Large intestine (tissue), 3 donors: ENCODE results near the gene EEF1A2. TPM values are rescaled to one million over a fixed set of nuclear protein-coding genes. Genes with fewer than 3 reads are reported as not detected.
"Not testable (repeated sequence)": the region's sequence is repeated elsewhere in the genome, so short reads cannot be mapped to it uniquely, and the experiment has no call there.

ENCODE experiments used
- DNase-seq, 2 donors: peaks; one replicate each; pipeline versions ENCODE4 v3.0.0 to v3.0.0-alpha.2; 2013
- H3K27ac ChIP-seq: one replicate; pipeline ENCODE4 v1.5.1; 2013; ENCODE audit warnings: low read length
- H3K27me3 ChIP-seq: 2 replicates; pipeline ENCODE4 v1.6.1; 2013; ENCODE audit warnings: low read length; ENCODE audit not compliant: control insufficient read depth, insufficient read depth
- H3K36me3 ChIP-seq: 2 replicates; pipeline ENCODE4 v1.6.1; 2013; ENCODE audit warnings: low read length; ENCODE audit not compliant: control insufficient read depth, insufficient read depth
- H3K4me1 ChIP-seq: one replicate; pipeline ENCODE4 v1.6.1; 2013; ENCODE audit warnings: low read length; ENCODE audit not compliant: control insufficient read depth, insufficient read depth
- H3K4me3 ChIP-seq: one replicate; pipeline ENCODE4 v1.5.1; 2013; ENCODE audit warnings: low read length
- H3K9me3 ChIP-seq: one replicate; pipeline ENCODE4 v1.6.1; 2013; ENCODE audit warnings: mild to moderate bottlenecking, low read depth, low read length, moderate library complexity; ENCODE audit not compliant: control insufficient read depth
- WGBS: methylation state at CpG from one replicate; pipeline ENCODE4 v1.1.5; 2013; ENCODE audit warnings: low lambda C conversion rate; ENCODE audit not compliant: insufficient coverage; 5-methylcytosine and 5-hydroxymethylcytosine counted together
- polyA plus RNA-seq: library from polyadenylated mRNA; unstranded; fragments of 120-200 nt; gene quantifications from one replicate; pipeline ENCODE4 v1.2.1, GENCODE V29; 2013

The EEF1A2 gene
- polyA plus RNA-seq, 1 donor: 29.7 TPM

DNA sequence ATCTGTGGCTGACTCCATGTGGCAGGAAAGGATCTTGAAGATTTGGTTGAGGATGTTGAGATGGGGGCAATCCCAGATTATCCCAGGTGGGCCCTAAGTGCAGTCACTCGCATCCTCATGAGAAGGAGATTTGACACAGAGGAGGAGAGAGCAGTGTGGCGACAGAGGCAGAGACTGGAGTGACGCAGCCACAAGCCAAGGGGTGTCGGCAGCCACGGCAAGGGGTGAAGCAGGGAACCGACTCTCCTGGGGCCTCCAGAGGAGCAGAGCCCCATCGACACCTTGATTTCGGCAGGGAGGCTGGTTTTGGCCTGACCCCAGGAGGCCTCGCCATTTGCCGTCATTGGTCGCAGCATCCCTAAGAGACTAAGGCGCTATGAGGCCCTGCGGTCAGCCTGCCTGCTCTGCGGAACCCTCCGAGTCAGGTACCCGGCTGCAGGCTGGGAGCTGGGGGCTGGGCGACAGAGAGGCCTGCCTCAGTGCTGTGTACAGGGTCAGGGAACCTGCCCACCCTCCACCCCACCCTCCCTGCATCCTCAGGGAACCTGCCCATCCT, 12.5 kb downstream of the EEF1A2 start:
- Histone ChIP-seq H3K36me3 (no peaks in the 10 kb centered on the region), H3K27me3 (peaks cover 48% of the 10 kb centered on the region), H3K4me3 (no peak overlapping the region), H3K9me3 (peaks cover 6% of the 10 kb centered on the region), H3K27ac (no peak overlapping the region), H3K4me1 (no peaks in the 10 kb centered on the region)
- DNase-seq: no peak
- WGBS: no CpG with 5 or more reads among the region's 17 CpGs

DNA sequence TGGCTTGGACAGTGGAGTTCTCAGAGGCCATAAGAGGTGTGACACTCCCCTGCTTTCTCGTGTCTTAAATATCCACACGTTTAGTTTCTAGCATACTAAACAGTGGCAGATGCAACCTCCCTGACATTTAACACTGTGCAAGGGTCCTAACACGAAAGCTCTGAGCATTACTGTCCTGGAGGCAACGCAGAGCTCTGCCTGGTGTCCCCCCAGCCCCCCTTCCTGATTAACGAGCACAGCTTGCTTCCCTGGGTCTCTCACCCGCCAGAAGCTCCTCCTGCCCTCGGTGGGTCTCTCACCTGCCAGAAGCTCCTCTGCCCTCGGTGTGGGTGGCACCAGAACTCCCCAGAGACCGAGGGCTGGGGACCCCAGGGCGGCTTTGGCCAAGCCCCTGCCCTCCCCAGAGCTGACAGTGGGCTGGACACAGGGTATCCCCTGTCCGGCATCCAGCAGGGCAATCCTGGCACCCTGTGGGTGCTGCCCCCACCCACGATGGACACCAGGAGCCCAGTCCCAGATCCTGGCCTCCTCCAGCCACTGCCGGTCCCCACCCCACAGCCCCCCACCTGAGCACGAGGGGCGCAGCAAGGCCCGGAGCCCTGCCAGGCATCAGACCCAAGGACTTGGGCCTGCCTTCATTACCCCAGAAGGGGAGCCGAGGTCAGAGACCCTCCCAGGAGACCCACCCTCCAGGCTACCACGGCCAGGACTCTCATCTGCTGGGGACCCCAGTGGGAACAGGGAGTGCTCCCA, 14.1 kb downstream of the EEF1A2 start:
- no peak for DNase-seq
- no CpG with 5 or more reads among the region's 18 CpGs for WGBS
- Histone ChIP-seq H3K36me3 (no peaks in the 10 kb centered on the region), H3K27ac (no peak overlapping the region), H3K4me1 (no peaks in the 10 kb centered on the region), H3K27me3 (peaks cover 48% of the 10 kb centered on the region), H3K9me3 (peaks cover 6% of the 10 kb centered on the region), H3K4me3 (no peak overlapping the region)

DNA sequence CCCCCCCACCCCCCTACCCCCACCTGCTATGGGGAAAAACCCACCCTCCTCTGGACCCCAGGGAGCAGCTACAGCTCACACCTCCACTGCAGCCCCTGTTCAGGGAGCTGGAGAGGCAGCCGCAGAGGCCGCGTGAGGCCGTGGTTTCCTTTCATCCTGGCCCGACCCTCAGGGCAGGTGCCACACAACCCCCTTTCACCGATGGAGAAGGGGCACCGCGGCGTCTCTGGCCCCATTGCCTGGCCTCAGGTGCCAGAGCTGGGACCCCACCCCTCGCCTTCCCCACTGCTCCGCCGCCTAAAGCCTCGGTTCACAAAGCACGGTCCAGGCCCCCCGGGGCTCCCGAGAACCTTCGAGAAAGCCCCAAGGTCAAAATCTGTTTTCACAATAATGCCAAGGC, 14.6 kb downstream of the EEF1A2 start:
- Histone ChIP-seq H3K27ac (no peak overlapping the region), H3K27me3 (peaks cover 50% of the 10 kb centered on the region), H3K36me3 (no peaks in the 10 kb centered on the region), H3K9me3 (peaks cover 6% of the 10 kb centered on the region), H3K4me1 (no peaks in the 10 kb centered on the region), H3K4me3 (no peak overlapping the region)
- no peak for DNase-seq
- WGBS: no CpG with 5 or more reads among the region's 17 CpGs

- no peaks in the 10 kb centered on the region for H3K4me1 ChIP-seq
- no CpG with 5 or more reads among the region's 12 CpGs for WGBS
- peaks cover 50% of the 10 kb centered on the region for H3K27me3 ChIP-seq
Observed at GRCh38 chr20:63483834-63484233, 15.0 kb downstream of the EEF1A2 start.

DNA sequence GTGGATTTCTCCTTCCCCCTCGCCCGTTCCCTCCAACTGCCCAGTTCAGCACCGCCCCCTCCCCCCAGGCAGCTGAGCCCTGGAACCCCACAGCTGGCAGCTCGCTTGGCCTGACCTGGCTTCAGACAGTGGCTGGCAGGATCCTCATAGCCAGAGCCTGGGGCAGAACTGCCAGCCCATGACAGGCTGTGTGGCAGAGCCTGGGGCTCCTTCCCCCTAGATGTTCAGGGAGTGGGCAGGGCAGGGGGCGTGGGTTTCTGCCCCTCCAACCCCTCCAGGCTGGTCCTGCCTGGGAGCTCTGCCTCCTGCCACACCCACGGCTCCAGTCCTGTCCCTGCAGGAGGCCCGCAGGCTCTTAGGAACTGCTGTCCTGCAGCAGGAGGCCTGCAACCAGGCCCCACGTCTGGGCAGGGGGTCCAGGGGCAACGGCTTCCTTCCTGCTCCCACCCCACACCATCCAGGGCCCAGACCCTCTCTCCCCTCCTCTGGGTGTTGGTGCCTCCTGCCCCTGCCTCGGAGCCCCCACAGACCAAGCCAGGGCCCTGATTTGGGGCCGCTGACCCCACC, 16.8 kb downstream of the EEF1A2 start:
- peaks cover 6% of the 10 kb centered on the region for H3K9me3 ChIP-seq
- DNase-seq: no peak
- peaks cover 54% of the 10 kb centered on the region for H3K27me3 ChIP-seq
- no peak overlapping the region for H3K4me3 ChIP-seq
- H3K27ac ChIP-seq: no peak overlapping the region
- no peaks in the 10 kb centered on the region for H3K4me1 ChIP-seq
- no peaks in the 10 kb centered on the region for H3K36me3 ChIP-seq
- WGBS: no CpG with 5 or more reads among the region's 11 CpGs

More at GRCh38 chr20:63483834-63484233, 15.0 kb downstream of the EEF1A2 start:
- DNase-seq: no peak
- Histone ChIP-seq H3K36me3 (no peaks in the 10 kb centered on the region), H3K9me3 (peaks cover 6% of the 10 kb centered on the region), H3K4me3 (no peak overlapping the region), H3K27ac (no peak overlapping the region)

DNA sequence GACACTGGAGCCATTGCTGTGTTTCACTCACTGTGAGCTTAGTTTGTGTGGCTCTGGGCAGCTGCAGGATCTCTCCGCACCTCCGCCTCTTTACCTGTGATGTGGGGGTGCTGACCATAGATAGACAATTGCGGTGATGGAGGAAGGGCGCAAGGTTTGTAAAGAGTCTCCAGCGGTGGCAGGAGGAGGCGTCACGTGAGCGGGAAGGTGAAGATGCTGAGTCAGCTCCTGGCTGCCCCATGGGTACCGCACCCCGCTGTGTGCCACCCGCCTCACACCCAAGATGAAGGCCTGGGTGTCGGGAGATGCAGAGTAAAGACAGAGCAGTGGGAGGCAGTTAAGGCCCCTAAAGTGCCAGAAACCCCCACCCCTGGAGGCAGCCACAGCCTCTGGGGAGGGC, 17.4 kb downstream of the EEF1A2 start:
- Histone ChIP-seq H3K36me3 (no peaks in the 10 kb centered on the region), H3K4me1 (no peaks in the 10 kb centered on the region), H3K9me3 (peaks cover 3% of the 10 kb centered on the region), H3K27ac (no peak overlapping the region), H3K4me3 (no peak overlapping the region), H3K27me3 (peaks cover 58% of the 10 kb centered on the region)
- no peak for DNase-seq
- WGBS: no CpG with 5 or more reads among the region's 12 CpGs

DNA sequence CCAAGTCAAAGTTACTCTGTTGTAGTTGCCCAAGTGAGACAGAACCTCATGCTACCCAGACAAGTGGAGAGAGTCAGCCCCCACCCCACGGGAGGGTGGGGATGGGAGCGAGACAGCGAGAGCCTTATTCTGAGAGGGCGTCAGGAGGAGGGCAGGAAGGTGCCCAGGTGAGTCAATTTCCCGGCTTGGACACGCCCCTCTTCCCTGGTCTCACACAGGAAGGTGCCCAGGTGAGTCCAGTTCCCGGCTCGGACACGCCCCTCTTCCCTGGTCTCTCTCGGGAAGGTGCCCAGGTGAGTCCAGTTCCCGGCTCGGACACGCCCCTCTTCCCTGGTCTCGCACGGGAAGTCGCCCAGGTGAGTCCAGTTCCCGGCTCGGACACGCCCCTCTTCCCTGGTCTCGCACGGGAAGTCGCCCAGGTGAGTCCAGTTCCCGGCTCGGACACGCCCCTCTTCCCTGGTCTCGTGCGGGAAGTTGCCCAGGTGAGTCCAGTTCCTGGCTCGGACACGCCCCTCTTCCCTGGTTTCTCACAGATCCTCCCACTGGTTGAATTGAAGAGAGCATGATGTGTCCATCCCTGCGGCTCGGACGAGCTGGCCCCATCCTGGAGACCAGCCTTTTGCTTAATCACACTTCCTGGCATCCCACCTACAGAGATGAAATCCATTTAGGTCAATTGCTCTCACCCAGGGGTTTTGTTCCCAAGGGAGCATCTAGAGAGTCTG, 19.0 kb downstream of the EEF1A2 start:
- H3K4me3 ChIP-seq, H3K4me1 ChIP-seq, H3K36me3 ChIP-seq, DNase-seq, H3K27ac ChIP-seq, H3K9me3 ChIP-seq: not testable (repeated sequence)
- no CpG with 5 or more reads among the region's 32 CpGs for WGBS
- peaks cover 66% of the 10 kb centered on the region for H3K27me3 ChIP-seq

DNA sequence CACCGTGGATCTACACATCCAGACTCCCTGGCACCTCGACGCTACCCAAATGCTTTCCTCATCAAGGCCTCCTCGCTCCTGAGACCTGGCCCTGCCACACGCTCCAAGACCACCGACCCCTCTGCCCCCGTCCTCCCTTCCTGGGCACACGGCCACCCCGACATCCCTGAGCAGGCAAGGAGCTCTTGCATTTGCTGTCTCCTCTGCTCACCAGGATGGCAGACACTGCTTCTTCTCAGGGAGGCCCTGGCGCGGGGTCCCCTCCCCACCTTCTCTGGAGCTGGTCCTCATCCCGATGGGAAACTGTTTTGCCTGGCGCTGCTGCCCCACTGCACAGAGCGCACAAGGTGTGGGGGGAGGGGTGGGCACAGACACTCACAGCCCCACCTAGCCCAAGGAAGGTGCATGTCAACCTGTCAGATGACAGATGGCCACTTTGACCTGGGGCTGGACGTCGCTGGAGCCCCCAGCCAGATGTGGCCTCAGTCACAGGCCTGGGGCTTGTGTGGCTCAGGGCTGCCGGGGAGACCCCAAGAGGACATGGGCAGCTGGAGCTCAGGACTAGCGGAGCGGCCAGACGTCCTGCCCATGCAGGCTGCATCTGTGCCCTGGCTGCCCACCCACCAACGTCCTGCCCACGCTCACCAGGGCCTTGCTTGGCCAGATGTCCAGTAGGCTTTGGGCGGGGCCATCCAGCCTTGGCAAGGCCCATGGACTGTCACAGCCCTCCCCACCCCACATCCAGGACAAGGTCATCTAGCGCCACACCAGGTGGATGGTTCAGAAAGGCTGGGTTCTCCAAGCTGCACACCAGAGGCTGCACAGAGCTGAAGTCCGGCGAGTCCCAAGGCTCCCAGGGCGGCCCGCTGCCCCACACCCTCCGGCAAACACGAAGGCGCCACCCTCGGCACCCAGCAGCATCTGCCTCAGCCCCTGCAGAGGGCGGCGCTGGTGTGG, 20.3 kb downstream of the EEF1A2 start:
- Histone ChIP-seq H3K27me3 (peaks cover 78% of the 10 kb centered on the region), H3K9me3 (no peaks in the 10 kb centered on the region), H3K4me3 (no peak overlapping the region), H3K4me1 (no peaks in the 10 kb centered on the region), H3K27ac (no peak overlapping the region), H3K36me3 (no peaks in the 10 kb centered on the region)
- DNase-seq: no peak
- WGBS: no CpG with 5 or more reads among the region's 34 CpGs

DNA sequence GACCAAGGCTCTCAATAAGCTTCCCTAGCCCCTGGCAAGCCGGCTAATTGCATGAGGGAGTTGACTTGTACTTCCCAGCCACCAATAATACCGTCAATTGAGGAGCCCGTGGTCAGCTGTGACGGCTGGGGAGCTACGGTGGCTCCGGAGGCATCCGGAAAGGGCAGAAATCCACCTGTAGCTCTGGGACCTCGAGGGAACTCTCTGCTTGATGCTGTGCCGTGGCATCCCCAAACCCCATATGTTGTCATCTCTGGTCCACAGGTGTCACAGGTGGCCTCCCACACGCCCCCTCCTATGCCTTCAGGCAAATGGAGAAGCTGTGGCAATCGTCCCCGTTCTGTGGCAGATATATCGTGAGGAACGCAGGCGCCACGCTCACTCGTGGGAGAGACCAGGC, 20.9 kb downstream of the EEF1A2 start:
- WGBS: no CpG with 5 or more reads among the region's 17 CpGs
- no peak for DNase-seq
- Histone ChIP-seq H3K36me3 (no peaks in the 10 kb centered on the region), H3K27me3 (peaks cover 81% of the 10 kb centered on the region), H3K4me3 (no peak overlapping the region), H3K27ac (no peak overlapping the region), H3K4me1 (no peaks in the 10 kb centered on the region), H3K9me3 (no peaks in the 10 kb centered on the region)
